IPS DF 6.9 (cell line): ENCODE measurements around the gene SET.
A peak's percentile ranks its signal among the peaks of the same experiment; 100 is the strongest.

Experiments
- DNase-seq: peaks from one replicate; pipeline ENCODE4 v3.0.0-alpha.2; 2013; ENCODE audit warnings: low read depth, low spot score
- H3K27ac ChIP-seq: one replicate; pipeline ENCODE4 v1.5.1; 2013; ENCODE audit warnings: low read length, control low read depth
- H3K27me3 ChIP-seq: 2 replicates; pipeline ENCODE4 v1.6.1; 2013; ENCODE audit warnings: mild to moderate bottlenecking, low read length; ENCODE audit not compliant: control insufficient read depth, insufficient read depth
- H3K36me3 ChIP-seq: 2 replicates; pipeline ENCODE4 v1.6.1; 2013; ENCODE audit warnings: low read length; ENCODE audit not compliant: control insufficient read depth, insufficient read depth
- H3K4me1 ChIP-seq: 2 replicates; pipeline ENCODE4 v1.6.1; 2013; ENCODE audit warnings: low read length; ENCODE audit not compliant: control insufficient read depth, insufficient read depth
- H3K4me3 ChIP-seq: 2 replicates; pipeline ENCODE4 v1.5.1; 2013; ENCODE audit warnings: mild to moderate bottlenecking, low read length
- H3K9me3 ChIP-seq: 2 replicates; pipeline ENCODE4 v1.6.1; 2013; ENCODE audit warnings: low read length, inconsistent platforms; ENCODE audit not compliant: control insufficient read depth, insufficient read depth
- WGBS: extraction: QIAGEN DNeasy Blood & Tissue Kit; methylation state at CpG from one replicate; pipeline ENCODE4 v1.1.7; 2013; ENCODE audit warnings: mixed read lengths, missing lambda C conversion rate; ENCODE audit not compliant: insufficient read length, insufficient coverage; 5-methylcytosine and 5-hydroxymethylcytosine counted together

The SET gene

GRCh38 chr9:128722380-128723351, 33.6 kb downstream of the SET start:
- no CpG with 5 or more reads among the region's 9 CpGs for WGBS
- no peak overlapping the region for H3K27ac ChIP-seq
- peaks cover 7% of the 10 kb centered on the region for H3K36me3 ChIP-seq
- no peak for DNase-seq
- H3K9me3 ChIP-seq, result no peaks in the 10 kb centered on the region
- no peaks in the 10 kb centered on the region for H3K27me3 ChIP-seq
- H3K4me3 ChIP-seq, result no peak overlapping the region
- H3K4me1 ChIP-seq, result no peaks in the 10 kb centered on the region

- peak overlapping the region; percentile 95 for H3K4me3 ChIP-seq
- H3K4me1 ChIP-seq, result no peaks in the 10 kb centered on the region
- no peak for DNase-seq
- H3K27me3 ChIP-seq, result no peaks in the 10 kb centered on the region
- no peak overlapping the region for H3K27ac ChIP-seq
- H3K36me3 ChIP-seq, result peaks cover 7% of the 10 kb centered on the region
- no peaks in the 10 kb centered on the region for H3K9me3 ChIP-seq
- WGBS, result no CpG with 5 or more reads among the region's 7 CpGs
Measured at GRCh38 chr9:128723352-128723865, 34.4 kb downstream of the SET start.

GRCh38 chr9:128723866-128724743, 35.1 kb downstream of the SET start, which contains the start of gene ZDHHC12:
Gene ZDHHC12, minus strand, starts transcription at chr9:128724127. Its CDS starts 34 bp downstream, at chr9:128724093.
- Histone ChIP-seq H3K27ac (no peak within 1 kb of the TSS), H3K4me3 (peak within 1 kb of the TSS; percentile 95)

GRCh38 chr9:128724744-128725211, 35.8 kb downstream of the SET start:
- peak; percentile 75 for DNase-seq
- Histone ChIP-seq H3K36me3 (peaks cover 7% of the 10 kb centered on the region), H3K27me3 (no peaks in the 10 kb centered on the region), H3K4me1 (no peaks in the 10 kb centered on the region), H3K27ac (no peak overlapping the region), H3K4me3 (peak overlapping the region; percentile 18; the same call in 1 of the 2 replicates), H3K9me3 (no peaks in the 10 kb centered on the region)
- WGBS, result no CpG with 5 or more reads among the region's 10 CpGs

More at GRCh38 chr9:128723866-128724743, 35.1 kb downstream of the SET start, which contains the start of gene ZDHHC12:
- no peaks in the 10 kb centered on the region for H3K4me1 ChIP-seq
- WGBS, result no CpG with 5 or more reads among the region's 68 CpGs
- H3K36me3 ChIP-seq, result peaks cover 7% of the 10 kb centered on the region
- peak; percentile 96 for DNase-seq
- H3K27me3 ChIP-seq, result no peaks in the 10 kb centered on the region
- no peaks in the 10 kb centered on the region for H3K9me3 ChIP-seq

- H3K36me3 ChIP-seq, result no peaks in the 10 kb centered on the region
- no peaks in the 10 kb centered on the region for H3K4me1 ChIP-seq
- no peak overlapping the region for H3K4me3 ChIP-seq
- no peaks in the 10 kb centered on the region for H3K9me3 ChIP-seq
- H3K27ac ChIP-seq, result no peak overlapping the region
- no peak for DNase-seq
- WGBS, result no CpG with 5 or more reads among the region's 5 CpGs
- no peaks in the 10 kb centered on the region for H3K27me3 ChIP-seq
Measured at GRCh38 chr9:128727640-128728248, 38.7 kb downstream of the SET start.

GRCh38 chr9:128728298-128728697, 39.3 kb downstream of the SET start:
- no CpG with 5 or more reads among the region's 7 CpGs for WGBS
- Histone ChIP-seq H3K4me3 (no peak overlapping the region), H3K27me3 (no peaks in the 10 kb centered on the region), H3K36me3 (no peaks in the 10 kb centered on the region), H3K4me1 (no peaks in the 10 kb centered on the region), H3K9me3 (no peaks in the 10 kb centered on the region), H3K27ac (no peak overlapping the region)
- DNase-seq, result no peak

GRCh38 chr9:128729302-128729701, 40.3 kb downstream of the SET start:
- no peaks in the 10 kb centered on the region for H3K9me3 ChIP-seq
- DNase-seq, result no peak
- no peaks in the 10 kb centered on the region for H3K36me3 ChIP-seq
- H3K27ac ChIP-seq, result no peak overlapping the region
- no CpG with 5 or more reads among the region's 5 CpGs for WGBS
- no peaks in the 10 kb centered on the region for H3K27me3 ChIP-seq
- peaks cover 1% of the 10 kb centered on the region; the same call in 1 of the 2 replicates for H3K4me1 ChIP-seq
- no peak overlapping the region for H3K4me3 ChIP-seq

GRCh38 chr9:128729766-128730517, 40.9 kb downstream of the SET start:
- Histone ChIP-seq H3K27me3 (no peaks in the 10 kb centered on the region), H3K4me1 (peaks cover 1% of the 10 kb centered on the region; the same call in 1 of the 2 replicates), H3K36me3 (no peaks in the 10 kb centered on the region), H3K4me3 (no peak overlapping the region; the same call in 1 of the 2 replicates), H3K9me3 (no peaks in the 10 kb centered on the region), H3K27ac (no peak overlapping the region)
- DNase-seq, result no peak
- no CpG with 5 or more reads among the region's 27 CpGs for WGBS

GRCh38 chr9:128731093-128731492, 42.1 kb downstream of the SET start:
- Histone ChIP-seq H3K27ac (no peak overlapping the region), H3K9me3 (no peaks in the 10 kb centered on the region), H3K27me3 (no peaks in the 10 kb centered on the region), H3K36me3 (no peaks in the 10 kb centered on the region), H3K4me1 (peaks cover 1% of the 10 kb centered on the region; the same call in 1 of the 2 replicates), H3K4me3 (no peak overlapping the region)
- WGBS, result no CpG with 5 or more reads among the region's 13 CpGs
- DNase-seq, result no peak
